Panc1 (cell line): Measurements from ENCODE around the gene NCOA3. TPM values are rescaled to one million over a fixed set of nuclear protein-coding genes. Genes with fewer than 3 reads are reported as not detected.

ENCODE experiments used
- ATAC-seq: fragments of 200-7000 bp; cut with Tn5 transposase; 2 replicates; pipeline ENCODE4 v1.9.1; 2020; ENCODE audit warnings: mild to moderate bottlenecking, moderate library complexity
- BruUV-seq: library from RNA; stranded (reverse); fragments of 400-500 nt; replicated peaks from 2 replicates; lab custom pipeline; 2021; lab: Mats Ljungman, UMichigan
- CTCF ChIA-PET: fragments of 300-600 bp; sonication (Branson Sonifier 250); formaldehyde crosslinking; loops from one replicate; lab custom pipeline; 2022; ENCODE audit warnings: antibody characterized with exemption; lab: Charles Lee
- POLR2A ChIA-PET: fragments of 300-600 bp; sonication (Branson Sonifier 250); formaldehyde crosslinking; loops from one replicate; lab custom pipeline; 2022; ENCODE audit warnings: antibody characterized with exemption; lab: Charles Lee
- DNase-seq: peaks from one replicate; pipeline ENCODE4 v3.0.0-alpha.2; 2010; ENCODE audit warnings: low read depth, low spot score
- H3K27ac ChIP-seq: 2 replicates; pipeline ENCODE4 v1.5.1; 2011; ENCODE audit warnings: mild to moderate bottlenecking, low read length, inconsistent platforms
- H3K27me3 ChIP-seq: fragments of 200-500 bp; sonication (Bioruptor generic); 2 replicates; pipeline ENCODE4 v1.6.0; 2014; ENCODE audit warnings: low read length, inconsistent platforms; ENCODE audit not compliant: control insufficient read depth, insufficient read depth
- H3K36me3 ChIP-seq: fragments of 200-500 bp; sonication (Bioruptor generic); 2 replicates; pipeline ENCODE4 v1.5.1; 2014; ENCODE audit warnings: inconsistent platforms, mild to moderate bottlenecking, low read length, moderate library complexity; ENCODE audit not compliant: control insufficient read depth, insufficient read depth
- H3K4me1 ChIP-seq: 2 replicates; pipeline ENCODE4 v1.5.1; 2011; ENCODE audit warnings: inconsistent platforms, mild to moderate bottlenecking, low read length, moderate library complexity; ENCODE audit not compliant: control insufficient read depth, insufficient read depth
- H3K4me3 ChIP-seq, 2 experiments: 2 replicates each; pipeline ENCODE4 v1.5.1; 2011 to 2012; ENCODE audit warnings: low read depth in 2 of 2, low read length in 2 of 2, mild to moderate bottlenecking in 2 of 2, inconsistent platforms in 1 of 2, moderate library complexity in 1 of 2
- H3K9me3 ChIP-seq: fragments of 200-500 bp; sonication (Bioruptor generic); 2 replicates; pipeline ENCODE4 v1.5.1; 2014; ENCODE audit warnings: low read depth, mild to moderate bottlenecking, inconsistent platforms, low read length, moderate library complexity; ENCODE audit not compliant: control insufficient read depth, insufficient read depth
- CTCF ChIP-seq: fragments of 450-650 bp; IDR thresholded peaks from 2 replicates; pipeline ENCODE4 v1.5.1; 2017; ENCODE audit warnings: mild to moderate bottlenecking
- POLR2AphosphoS5 ChIP-seq: IDR thresholded peaks from 2 replicates; pipeline ENCODE4 v1.6.1; 2012; ENCODE audit warnings: mild to moderate bottlenecking, low read depth, low read length, moderate library complexity
- REST ChIP-seq, 2 experiments: IDR thresholded peaks; 2 replicates each; pipeline ENCODE4 v1.6.1; 2011 to 2012; ENCODE audit warnings: low read depth in 2 of 2, control low read depth in 1 of 2, low read length in 1 of 2, mild to moderate bottlenecking in 1 of 2, moderate library complexity in 1 of 2; ENCODE audit not compliant: insufficient read depth in 1 of 2
- SIN3A ChIP-seq: IDR thresholded peaks from 2 replicates; pipeline ENCODE4 v1.6.1; 2012; ENCODE audit warnings: low read depth, mild to moderate bottlenecking, low read length, moderate library complexity, borderline replicate concordance; ENCODE audit not compliant: insufficient read depth
- TCF7L2 ChIP-seq: IDR thresholded peaks from 2 replicates; pipeline ENCODE4 v1.6.1; 2011; ENCODE audit warnings: mild to moderate bottlenecking, low read depth, low read length, inconsistent platforms
- in situ Hi-C: cut with HindIII; loops from 2 replicates; pipeline ENCODE4 v1.10.0; 2016; ENCODE audit warnings: low sequenced_read_pairs, low pct_unique_long_range_greater_than_20kb
- intact Hi-C: fragments of 100-400 bp; cut with micrococcal nuclease; formaldehyde crosslinking; loops from one replicate; pipeline ENCODE4 v1.10.0; 2022; ENCODE audit not compliant: unreplicated experiment
- total RNA-seq: library from RNA; stranded (reverse); gene quantifications from one replicate; pipeline ENCODE4 v1.2.1, GENCODE V29; 2021; ENCODE audit not compliant: unreplicated experiment

Gene NCOA3
- total RNA-seq, 1 experiment from 2014 or later: 47.7 TPM

DNA sequence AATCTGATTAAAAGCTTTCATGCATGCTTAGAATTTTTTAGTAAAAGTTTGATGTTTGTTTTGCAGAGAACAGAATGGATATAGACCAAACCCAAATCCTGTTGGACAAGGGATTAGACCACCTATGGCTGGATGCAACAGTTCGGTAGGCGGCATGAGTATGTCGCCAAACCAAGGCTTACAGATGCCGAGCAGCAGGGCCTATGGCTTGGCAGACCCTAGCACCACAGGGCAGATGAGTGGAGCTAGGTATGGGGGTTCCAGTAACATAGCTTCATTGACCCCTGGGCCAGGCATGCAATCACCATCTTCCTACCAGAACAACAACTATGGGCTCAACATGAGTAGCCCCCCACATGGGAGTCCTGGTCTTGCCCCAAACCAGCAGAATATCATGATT lies 133.6 kb downstream of the NCOA3 start:
- no peaks in the 10 kb centered on the region for H3K27me3 ChIP-seq
- ATAC-seq: no peak
- no peaks in the 10 kb centered on the region for H3K9me3 ChIP-seq
- peaks cover 19% of the 10 kb centered on the region for H3K36me3 ChIP-seq
- no peaks in the 10 kb centered on the region for H3K4me1 ChIP-seq
- H3K4me3 ChIP-seq: no peak overlapping the region
- in situ Hi-C loops: no loop called here
- ChIA-PET POLR2A (no interaction called here), CTCF (interaction anchor here (0.7 kb wide), 1 partner anchor 439 kb away, joined by 15 read pairs; no protein-coding TSS in a partner anchor)
- TF ChIP-seq SIN3A: no peak
- TF ChIP-seq TCF7L2: no peak
- no peak for TF ChIP-seq CTCF
- TF ChIP-seq POLR2AphosphoS5: no peak
- no peak for TF ChIP-seq REST (IDR thresholded peaks at IDR 0.05; ENCODE audit: insufficient read depth in 1 of 2, low read depth in 2 of 2, low read length in 1 of 2)
- intact Hi-C loops: no loop called here
- no TSS peak for BruUV-seq
- DNase-seq: no peak
- H3K27ac ChIP-seq: no peak overlapping the region

- ATAC-seq: no peak
- H3K4me1 ChIP-seq: no peaks in the 10 kb centered on the region
- no peak for DNase-seq
- CTCF ChIA-PET: no interaction called here
- TF ChIP-seq TCF7L2 (no peak), SIN3A (no peak), REST (IDR thresholded peaks at IDR 0.05; ENCODE audit: insufficient read depth in 1 of 2, low read depth in 2 of 2, low read length in 1 of 2) (no peak), POLR2AphosphoS5 (no peak), CTCF (no peak)
- BruUV-seq: no TSS peak
- POLR2A ChIA-PET: no interaction called here
- H3K27me3 ChIP-seq: no peaks in the 10 kb centered on the region
- intact Hi-C loops: no loop called here
- no peak overlapping the region for H3K27ac ChIP-seq
- H3K36me3 ChIP-seq: peaks cover 19% of the 10 kb centered on the region
- no peak overlapping the region for H3K4me3 ChIP-seq
- H3K9me3 ChIP-seq: no peaks in the 10 kb centered on the region
- in situ Hi-C loops: no loop called here
Measured at GRCh38 chr20:47638851-47639250, 137.2 kb downstream of the NCOA3 start.
